H9 (cell line): ENCODE measurements around the gene VWDE. TPM values are rescaled to one million over a fixed set of nuclear protein-coding genes. Genes with fewer than 3 reads are reported as not detected.

Experiments used
- DNase-seq: peaks from one replicate; pipeline ENCODE4 v3.0.0-alpha.2; 2017
- H2AFZ ChIP-seq: one replicate; pipeline ENCODE4 v1.6.1; 2013; ENCODE audit warnings: mild to moderate bottlenecking, low read length, control low read depth, moderate library complexity
- H2AK5ac ChIP-seq: 2 replicates; pipeline ENCODE4 v1.6.1; 2013; ENCODE audit warnings: low read length, control low read depth, mixed read lengths; ENCODE audit not compliant: insufficient read length
- H2BK120ac ChIP-seq: one replicate; pipeline ENCODE4 v1.6.1; 2013; ENCODE audit warnings: low read depth, mild to moderate bottlenecking, low read length, control low read depth, inconsistent platforms; ENCODE audit not compliant: poor library complexity, severe bottlenecking
- H2BK12ac ChIP-seq: 2 replicates; pipeline ENCODE4 v1.6.1; 2013; ENCODE audit warnings: low read length, control low read depth, mixed read lengths, low read depth; ENCODE audit not compliant: insufficient read length
- H2BK15ac ChIP-seq: 2 replicates; pipeline ENCODE4 v1.6.1; 2013; ENCODE audit warnings: low read depth, low read length, control low read depth
- H2BK20ac ChIP-seq: one replicate; pipeline ENCODE4 v1.6.1; 2013; ENCODE audit warnings: low read depth, mild to moderate bottlenecking, low read length, control low read depth, inconsistent platforms; ENCODE audit not compliant: poor library complexity, severe bottlenecking
- H2BK5ac ChIP-seq: 2 replicates; pipeline ENCODE4 v1.6.1; 2013; ENCODE audit warnings: low read length, control low read depth, mixed read lengths; ENCODE audit not compliant: insufficient read length
- H3K14ac ChIP-seq: 2 replicates; pipeline ENCODE4 v1.6.1; 2013; ENCODE audit warnings: low read length, control low read depth; ENCODE audit not compliant: insufficient read depth
- H3K18ac ChIP-seq: 2 replicates; pipeline ENCODE4 v1.6.1; 2013; ENCODE audit warnings: low read depth, mild to moderate bottlenecking, mixed read lengths, low read length, control low read depth; ENCODE audit not compliant: insufficient read length
- H3K23ac ChIP-seq: 2 replicates; pipeline ENCODE4 v1.6.1; 2013; ENCODE audit warnings: low read length, control low read depth, mixed read lengths, low read depth; ENCODE audit not compliant: insufficient read length
- H3K23me2 ChIP-seq: 2 replicates; pipeline ENCODE4 v1.6.1; 2013; ENCODE audit warnings: low read depth, mild to moderate bottlenecking, mixed read lengths, low read length, control low read depth; ENCODE audit not compliant: insufficient read length, poor library complexity, severe bottlenecking
- H3K27ac ChIP-seq: 2 replicates; pipeline ENCODE4 v1.5.1; 2013; ENCODE audit warnings: low read length, control low read depth, mixed read lengths, low read depth; ENCODE audit not compliant: insufficient read length
- H3K27me3 ChIP-seq: 2 replicates; pipeline ENCODE4 v1.6.1; 2013; ENCODE audit warnings: low read length, control low read depth, inconsistent platforms; ENCODE audit not compliant: insufficient read depth
- H3K4ac ChIP-seq: 2 replicates; pipeline ENCODE4 v1.6.1; 2013; ENCODE audit warnings: low read depth, mild to moderate bottlenecking, control low read depth, inconsistent platforms, low read length, moderate library complexity
- H3K4me1 ChIP-seq: 2 replicates; pipeline ENCODE4 v1.6.1; 2013; ENCODE audit warnings: low read length, control low read depth, inconsistent platforms; ENCODE audit not compliant: insufficient read depth
- H3K4me2 ChIP-seq: 2 replicates; pipeline ENCODE4 v1.6.1; 2013; ENCODE audit warnings: low read length, control low read depth, mixed read lengths; ENCODE audit not compliant: insufficient read length, insufficient read depth
- H3K56ac ChIP-seq: 2 replicates; pipeline ENCODE4 v1.6.1; 2013; ENCODE audit warnings: low read depth, mild to moderate bottlenecking, mixed read lengths, low read length, control low read depth; ENCODE audit not compliant: insufficient read length
- H3K79me1 ChIP-seq: 2 replicates; pipeline ENCODE4 v1.6.1; 2013; ENCODE audit warnings: low read depth, mild to moderate bottlenecking, moderate library complexity, low read length, control low read depth, inconsistent platforms; ENCODE audit not compliant: insufficient read depth, poor library complexity, severe bottlenecking
- H3K79me2 ChIP-seq: 2 replicates; pipeline ENCODE4 v1.6.1; 2013; ENCODE audit warnings: low read length, control low read depth, inconsistent platforms; ENCODE audit not compliant: insufficient read depth
- H3K9ac ChIP-seq: 2 replicates; pipeline ENCODE4 v1.6.1; 2013; ENCODE audit warnings: low read length, control low read depth, mixed read lengths; ENCODE audit not compliant: insufficient read length; ENCODE audit errors: extremely low read depth
- H3K9me3 ChIP-seq: one replicate; pipeline ENCODE4 v1.6.1; 2013; ENCODE audit warnings: low read depth, low read length, inconsistent platforms; ENCODE audit not compliant: control insufficient read depth
- H3T11ph ChIP-seq: one replicate; pipeline ENCODE4 v1.6.1; 2013; ENCODE audit warnings: mild to moderate bottlenecking, low read length, control low read depth, inconsistent platforms
- H4K20me1 ChIP-seq: one replicate; pipeline ENCODE4 v1.6.1; 2013; ENCODE audit not compliant: control insufficient read depth, insufficient read length, insufficient read depth
- H4K5ac ChIP-seq: 2 replicates; pipeline ENCODE4 v1.6.1; 2013; ENCODE audit warnings: low read depth, mild to moderate bottlenecking, mixed read lengths, low read length, control low read depth; ENCODE audit not compliant: insufficient read length
- H4K8ac ChIP-seq: replicated peaks from 2 replicates; pipeline ENCODE4 v1.6.1; 2013; ENCODE audit warnings: low read length, control low read depth, mixed read lengths, low read depth; ENCODE audit not compliant: insufficient read length
- H4K91ac ChIP-seq: 2 replicates; pipeline ENCODE4 v1.6.1; 2013; ENCODE audit warnings: low read depth, mild to moderate bottlenecking, moderate library complexity, mixed read lengths, low read length, control low read depth; ENCODE audit not compliant: insufficient read length
- H3K27ac Mint-ChIP-seq, 3 experiments: 2 replicates in 2 of 3; 3 replicates in 1 of 3; pipeline ENCODE4 v1.8.0; 2020 to 2021; ENCODE audit warnings: mixed read lengths in 3 of 3, mild to moderate bottlenecking in 1 of 3, moderate library complexity in 1 of 3
- H3K27me3 Mint-ChIP-seq: 2 replicates; pipeline ENCODE4 v1.8.0; 2021; ENCODE audit warnings: low read depth, mild to moderate bottlenecking, moderate library complexity, mixed read lengths
- H3K36me3 Mint-ChIP-seq, 3 experiments: 2 replicates in 2 of 3; 3 replicates in 1 of 3; pipeline ENCODE4 v1.8.0; 2020 to 2021; ENCODE audit warnings: low read depth in 3 of 3, mixed read lengths in 3 of 3; ENCODE audit not compliant: insufficient read depth in 1 of 3
- H3K4me1 Mint-ChIP-seq, 2 experiments: 2 replicates each; pipeline ENCODE4 v1.8.0; 2020; ENCODE audit warnings: mixed read lengths in 2 of 2
- H3K4me3 Mint-ChIP-seq, 2 experiments: 2 replicates in 1 of 2; 3 replicates in 1 of 2; pipeline ENCODE4 v1.8.0; 2020 to 2021; ENCODE audit warnings: mild to moderate bottlenecking in 2 of 2, mixed read lengths in 2 of 2, moderate library complexity in 1 of 2
- H3K9me3 Mint-ChIP-seq, 2 experiments: 2 replicates in 1 of 2; 3 replicates in 1 of 2; pipeline ENCODE4 v1.8.0; 2020; ENCODE audit warnings: mild to moderate bottlenecking in 2 of 2, mixed read lengths in 2 of 2, moderate library complexity in 1 of 2
- CTCF ChIP-seq: fragments of 200-600 bp; sonication (generic); conservative IDR thresholded peaks from 3 replicates; pipeline ENCODE4 v1.8.0; 2021; ENCODE audit warnings: antibody characterized with exemption, mild to moderate bottlenecking
- WGBS: extraction: QIAGEN DNeasy Blood & Tissue Kit; methylation state at CpG from one replicate; pipeline ENCODE4 v1.1.7; 2013; ENCODE audit warnings: missing lambda C conversion rate, low lambda C conversion rate, mixed read lengths; ENCODE audit not compliant: insufficient read length; ENCODE audit errors: extremely low coverage; 5-methylcytosine and 5-hydroxymethylcytosine counted together
- total RNA-seq: library from RNA; stranded (reverse); gene quantifications from 2 replicates; pipeline ENCODE4 v1.2.1, GENCODE V29; 2021

Gene VWDE
- total RNA-seq, 1 experiment from 2014 or later: 18.1 TPM

- H3K27me3 Mint-ChIP-seq: no peaks in the 10 kb centered on the region
- H3K4ac ChIP-seq: no peak overlapping the region
- H3K9ac ChIP-seq: no peak overlapping the region
- no peak overlapping the region for H3K4me3 Mint-ChIP-seq
- H2BK12ac ChIP-seq: no peak overlapping the region
- H2BK120ac ChIP-seq: no peak overlapping the region
- H2AK5ac ChIP-seq: no peak overlapping the region
- peaks cover 15 to 60% (median 57%) of the 10 kb centered on the region in 3 experiments for H3K36me3 Mint-ChIP-seq
- no peak overlapping the region for H3K27ac ChIP-seq
- H3K79me2 ChIP-seq: no peaks in the 10 kb centered on the region
- H3K14ac ChIP-seq: no peak overlapping the region
- TF ChIP-seq CTCF: no peak
- no peaks in the 10 kb centered on the region for H3K4me1 Mint-ChIP-seq
- H3K27ac Mint-ChIP-seq: no peak overlapping the region; a peak in 1 of 7 replicates
- peaks cover 2 to 4% of the 10 kb centered on the region in 2 experiments; a peak in 3 of 5 replicates for H3K9me3 Mint-ChIP-seq
- no peaks in the 10 kb centered on the region for H3K27me3 ChIP-seq
- no peak overlapping the region for H3K18ac ChIP-seq
- H2BK15ac ChIP-seq: no peak overlapping the region
- no peak overlapping the region for H4K8ac ChIP-seq
- no peaks in the 10 kb centered on the region for H3K79me1 ChIP-seq
- no peaks in the 10 kb centered on the region for H3K9me3 ChIP-seq
- H2BK20ac ChIP-seq: no peak overlapping the region
- H3K23me2 ChIP-seq: no peaks in the 10 kb centered on the region
- H3K56ac ChIP-seq: no peak overlapping the region
- no peak overlapping the region for H3K4me2 ChIP-seq
- no peak overlapping the region for H4K91ac ChIP-seq
- no peak overlapping the region for H2AFZ ChIP-seq
- H4K5ac ChIP-seq: no peak overlapping the region
- no peaks in the 10 kb centered on the region for H4K20me1 ChIP-seq
- H3T11ph ChIP-seq: no peak overlapping the region
- no peak for DNase-seq
- no peak overlapping the region for H2BK5ac ChIP-seq
- H3K4me1 ChIP-seq: no peaks in the 10 kb centered on the region
- no peak overlapping the region for H3K23ac ChIP-seq
- WGBS: no CpG with 5 or more reads among the region's 3 CpGs
Measured at GRCh38 chr7:12350971-12351370, 52.7 kb downstream of the VWDE start.
